Measurements from ENCODE around the gene PLA2G4B. TPM values are rescaled to one million over a fixed set of nuclear protein-coding genes. Genes with fewer than 3 reads are reported as not detected.

Gene PLA2G4B
- total and polyA plus RNA-seq, 9 of the 15 experiments (the other 6 are each of a cell fraction or from before 2014, with no cell fraction given): 0.07 to 6.1 (median 2.8) TPM

DNA sequence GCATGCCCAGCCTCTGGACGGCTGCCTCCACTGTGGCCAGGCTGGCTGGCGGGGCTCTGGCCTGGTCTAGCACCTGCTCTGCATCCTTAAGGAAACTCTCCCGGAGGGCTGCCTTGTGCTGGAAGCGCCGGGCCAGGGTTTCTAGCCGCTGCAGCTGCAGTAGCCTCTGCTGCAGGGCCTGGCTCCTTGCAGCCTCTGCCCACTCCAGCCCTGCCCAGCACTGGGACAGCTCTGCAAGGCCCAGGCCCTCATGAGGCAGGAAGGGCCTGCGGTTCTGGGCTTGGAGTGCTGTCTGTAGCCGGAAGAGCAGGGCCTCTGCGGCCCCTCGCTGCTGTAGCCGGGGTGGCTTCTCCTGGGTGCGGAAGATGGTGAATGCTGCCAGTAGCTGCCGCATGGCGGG lies 47.2 kb downstream of the PLA2G4B start:
- Histone ChIP-seq H3K4me1 (replicated peaks in 1 of 2; ENCODE audit: control insufficient read depth in 2 of 2, insufficient read depth in 2 of 2, low read length in 2 of 2) (peaks cover 2 to 27% of the 10 kb centered on the region in 2 experiments; a peak in 3 of 5 replicates), H3K79me2 (ENCODE audit: control insufficient read depth, insufficient read depth, low read length) (no peaks in the 10 kb centered on the region), H3K27ac (ENCODE audit: extremely low read depth, low read depth, low read length) (no peak overlapping the region), H3K4me3 (no peak overlapping the region), H2AFZ (ENCODE audit: low read depth, low read length) (no peak overlapping the region), H4K20me1 (replicated peaks; ENCODE audit: control insufficient read depth, insufficient read depth, low read length) (peaks cover 6% of the 10 kb centered on the region; the same call in 1 of the 2 replicates), H3K9me3 (replicated peaks; ENCODE audit: control insufficient read depth, insufficient read depth, low read depth, low read length) (no peaks in the 10 kb centered on the region), H3K9me1 (ENCODE audit: control insufficient read depth, insufficient read depth, low read length) (peaks cover 3% of the 10 kb centered on the region), H3K27me3 (ENCODE audit: control insufficient read depth in 2 of 2, insufficient read depth in 2 of 2, low read length in 2 of 2) (peaks cover 24 to 80% of the 10 kb centered on the region in 2 experiments; a peak in 4 of 5 replicates), H3K36me3 (ENCODE audit: control insufficient read depth, insufficient read depth, low read length) (no peaks in the 10 kb centered on the region), H3K4me2 (ENCODE audit: insufficient read depth, low read length) (no peak overlapping the region), H3K9ac (ENCODE audit: insufficient read depth in 1 of 2, low read depth in 2 of 2, low read length in 2 of 2) (no peak overlapping the region)
- WGBS (ENCODE audit: insufficient coverage, low coverage, missing lambda C conversion rate): 20% methylated on average over 14 of the region's 14 CpGs
- CTCF ChIA-PET (ENCODE audit: low intra/inter-chr PET ratio): no interaction called here
- POLR2A ChIA-PET: interaction anchor here (0.6 to 1.4 kb wide), 6 partner anchors 9 to 1533 kb away, joined by 3 to 8 read pairs (median 3); no protein-coding TSS in a partner anchor
- no peak for ATAC-seq
- BruUV-seq (replicated peaks): no TSS peak
- intact Hi-C loops (cut with micrococcal nuclease) (no loop called here), in situ Hi-C loops (cut with MboI) (no loop called here)
- DNase-seq (ENCODE audit: extremely low read depth in 1 of 4, low spot score in 3 of 4): no peak
- FAIRE-seq: no peak
- TF ChIP-seq SAFB (IDR thresholded peaks at IDR 0.05; ENCODE audit: borderline replicate concordance, low read depth, low read length) (no peak), HNRNPH1 (optimal IDR thresholded peaks at IDR 0.05; ENCODE audit: low read depth, low read length) (no peak), NFRKB (IDR thresholded peaks at IDR 0.05; ENCODE audit: low read depth) (no peak), NR4A1 (CRISPR knock-in tag; IDR thresholded peaks at IDR 0.05) (no peak), NR4A1 (tag; IDR thresholded peaks at IDR 0.05) (no peak), SMC3 (conservative IDR thresholded peaks at IDR 0.05; ENCODE audit: insufficient read depth, low read depth, low read length) (no peak), E2F8 (IDR thresholded peaks at IDR 0.05; ENCODE audit: low read depth, partially characterized antibody) (no peak), PHB (CRISPR knock-in tag; IDR thresholded peaks at IDR 0.05) (no peak), CBX3 (IDR thresholded peaks at IDR 0.05; ENCODE audit: borderline replicate concordance in 1 of 2, low read length in 2 of 2) (no peak), SMARCB1 (IDR thresholded peaks at IDR 0.05; ENCODE audit: insufficient read length, low read depth) (no peak), STAT5B (CRISPR knock-in tag; IDR thresholded peaks at IDR 0.05) (no peak), ZC3H8 (IDR thresholded peaks at IDR 0.05) (no peak), NR0B1 (IDR thresholded peaks at IDR 0.05; ENCODE audit: partially characterized antibody) (no peak), MXD1 (CRISPR knock-in tag; IDR thresholded peaks at IDR 0.05; ENCODE audit: borderline replicate concordance, poor library complexity, severe bottlenecking) (no peak), NR1H2 (CRISPR knock-in tag; IDR thresholded peaks at IDR 0.05) (no peak)
- TF ChIP-seq, protein P1, sequence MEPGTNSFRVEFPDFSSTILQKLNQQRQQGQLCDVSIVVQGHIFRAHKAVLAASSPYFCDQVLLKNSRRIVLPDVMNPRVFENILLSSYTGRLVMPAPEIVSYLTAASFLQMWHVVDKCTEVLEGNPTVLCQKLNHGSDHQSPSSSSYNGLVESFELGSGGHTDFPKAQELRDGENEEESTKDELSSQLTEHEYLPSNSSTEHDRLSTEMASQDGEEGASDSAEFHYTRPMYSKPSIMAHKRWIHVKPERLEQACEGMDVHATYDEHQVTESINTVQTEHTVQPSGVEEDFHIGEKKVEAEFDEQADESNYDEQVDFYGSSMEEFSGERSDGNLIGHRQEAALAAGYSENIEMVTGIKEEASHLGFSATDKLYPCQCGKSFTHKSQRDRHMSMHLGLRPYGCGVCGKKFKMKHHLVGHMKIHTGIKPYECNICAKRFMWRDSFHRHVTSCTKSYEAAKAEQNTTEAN (CRISPR knock-in tag; IDR thresholded peaks at IDR 0.05): no peak
- TF ChIP-seq, protein P2, sequence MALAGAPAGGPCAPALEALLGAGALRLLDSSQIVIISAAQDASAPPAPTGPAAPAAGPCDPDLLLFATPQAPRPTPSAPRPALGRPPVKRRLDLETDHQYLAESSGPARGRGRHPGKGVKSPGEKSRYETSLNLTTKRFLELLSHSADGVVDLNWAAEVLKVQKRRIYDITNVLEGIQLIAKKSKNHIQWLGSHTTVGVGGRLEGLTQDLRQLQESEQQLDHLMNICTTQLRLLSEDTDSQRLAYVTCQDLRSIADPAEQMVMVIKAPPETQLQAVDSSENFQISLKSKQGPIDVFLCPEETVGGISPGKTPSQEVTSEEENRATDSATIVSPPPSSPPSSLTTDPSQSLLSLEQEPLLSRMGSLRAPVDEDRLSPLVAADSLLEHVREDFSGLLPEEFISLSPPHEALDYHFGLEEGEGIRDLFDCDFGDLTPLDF (CRISPR knock-in tag; IDR thresholded peaks at IDR 0.05): no peak

All from K562 (cell line).